ENCODE data around the gene PIK3C2B.

GRCh38 chr1:204507317-204508105, 12.9 kb upstream of the PIK3C2B start:
- TF ChIP-seq POLR2A (IDR thresholded peaks at IDR 0.05) (no peak), CTCF (IDR thresholded peaks at IDR 0.05) (no peak)

Data from prostate gland (tissue), 2 donors.